GM21723 (cell line): ENCODE results near the gene VANGL1.
"Not testable (repeated sequence)": the region's sequence is repeated elsewhere in the genome, so short reads cannot be mapped to it uniquely, and the experiment has no call there.

Source experiments
- ATAC-seq: cut with Tn5 transposase; IDR thresholded peaks from one replicate; pipeline ENCODE4 v1.9.1; 2021; ENCODE audit warnings: mild to moderate bottlenecking, moderate library complexity; ENCODE audit not compliant: unreplicated experiment

VANGL1 gene

DNA sequence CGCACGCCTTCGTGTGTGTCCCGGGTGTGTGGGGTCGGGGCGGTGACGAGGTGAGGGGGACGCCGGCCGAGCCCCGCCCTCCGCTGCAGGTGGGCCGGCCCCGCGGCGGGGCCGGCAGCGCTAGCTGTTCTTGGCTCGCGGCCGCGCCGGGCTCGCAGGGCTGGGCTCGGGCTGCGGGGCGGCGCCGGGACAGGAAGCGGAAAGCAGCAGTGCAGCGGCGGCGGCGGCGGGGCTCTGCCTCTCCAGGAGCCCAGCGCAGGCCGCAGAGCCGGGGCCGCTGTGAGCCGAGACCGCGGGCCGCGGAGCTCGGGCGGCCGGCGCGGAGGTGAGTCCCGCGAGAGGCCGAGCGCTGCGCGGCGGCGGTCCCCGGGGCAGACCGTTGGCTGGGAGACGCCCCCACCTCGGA is at the start of gene VANGL1:
Gene VANGL1, plus strand, starts transcription at position 209 of the 406 bp plus-strand sequence. CDS start 9,444 bp downstream, outside the sequence.
- peak; percentile 65 for ATAC-seq

DNA sequence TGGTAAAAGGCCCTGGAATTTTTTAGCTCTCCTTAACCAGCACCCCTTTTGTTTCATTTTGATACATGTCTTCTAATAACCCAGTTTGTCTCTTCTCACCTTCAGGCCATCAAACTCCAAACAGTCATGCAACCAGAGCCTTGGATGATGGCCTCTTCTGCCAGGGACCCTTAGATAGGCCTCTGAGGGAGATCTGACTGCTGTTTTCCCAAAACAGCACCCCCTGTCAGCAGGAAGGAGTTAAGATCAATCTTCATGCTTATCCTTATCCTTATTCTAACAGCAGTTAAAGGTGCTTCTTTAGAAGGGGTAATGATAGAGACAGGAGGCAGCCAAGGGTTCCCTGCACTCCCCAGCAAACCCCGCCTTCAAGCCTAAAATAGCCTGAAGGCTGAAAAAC is 49.5 kb upstream of the VANGL1 start:
- ATAC-seq = no peak

DNA sequence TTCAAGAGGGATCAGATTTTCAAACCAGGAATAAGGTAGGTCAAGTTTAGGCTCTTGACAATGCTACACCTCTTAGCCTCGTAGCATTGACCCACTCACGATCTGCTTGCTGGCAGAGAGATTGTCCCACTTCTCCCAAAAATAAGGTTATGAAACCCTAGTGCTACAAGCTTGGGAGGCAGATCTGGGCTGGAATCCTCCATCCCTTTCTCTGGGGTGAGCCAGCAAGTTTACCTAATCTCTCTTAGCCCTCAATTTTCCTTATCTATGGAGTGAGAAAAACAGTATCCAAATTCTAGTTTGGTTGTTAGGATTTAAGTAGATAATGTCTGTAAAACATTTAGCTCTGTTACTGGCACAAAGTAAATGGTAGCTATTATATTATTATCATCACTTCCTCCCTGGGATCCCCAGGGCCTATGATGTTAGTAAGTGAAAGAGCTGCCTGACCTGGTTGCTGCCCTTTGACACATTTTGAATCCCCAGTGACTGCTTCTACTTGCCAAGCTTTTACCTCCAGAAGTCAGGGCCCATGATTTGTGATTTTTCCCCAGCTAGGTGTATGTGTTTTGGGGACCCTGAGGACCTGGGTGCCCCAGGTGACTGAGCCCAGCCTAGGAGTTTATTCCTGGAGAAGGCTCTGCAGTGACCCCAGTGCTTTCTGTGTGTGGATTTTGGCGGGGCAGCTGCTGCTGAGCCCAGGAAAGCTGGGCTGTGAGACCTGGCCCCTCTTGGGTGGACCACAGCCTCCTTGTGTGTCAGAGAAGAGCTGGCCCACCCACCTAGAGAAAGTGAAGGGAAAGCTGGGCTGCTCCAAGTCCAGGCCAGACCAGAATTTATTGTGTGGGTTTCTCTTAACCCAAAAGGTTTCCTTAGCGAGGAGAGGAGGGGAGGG is 48.2 kb upstream of the VANGL1 start:
- ATAC-seq = no peak

DNA sequence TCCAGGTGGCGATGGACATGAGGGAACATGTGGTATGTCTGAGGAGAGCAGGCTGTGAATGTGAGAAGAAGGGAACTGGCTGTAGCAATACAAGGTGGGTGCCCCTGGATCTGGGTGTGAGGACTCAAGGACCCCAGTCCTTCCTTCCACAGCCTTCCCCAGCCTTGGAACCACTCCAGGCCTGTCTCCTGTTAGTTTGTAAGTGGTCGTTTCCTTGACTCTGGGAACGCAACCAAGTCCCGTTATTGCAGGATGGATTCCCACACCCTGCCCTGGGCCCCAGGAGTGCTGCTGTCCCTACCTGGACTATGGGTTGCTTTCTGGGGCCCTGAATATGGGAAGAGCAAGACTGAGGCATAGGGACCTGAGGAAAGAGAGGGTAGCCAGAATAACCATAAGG is 47.2 kb upstream of the VANGL1 start:
- ATAC-seq = no peak

DNA sequence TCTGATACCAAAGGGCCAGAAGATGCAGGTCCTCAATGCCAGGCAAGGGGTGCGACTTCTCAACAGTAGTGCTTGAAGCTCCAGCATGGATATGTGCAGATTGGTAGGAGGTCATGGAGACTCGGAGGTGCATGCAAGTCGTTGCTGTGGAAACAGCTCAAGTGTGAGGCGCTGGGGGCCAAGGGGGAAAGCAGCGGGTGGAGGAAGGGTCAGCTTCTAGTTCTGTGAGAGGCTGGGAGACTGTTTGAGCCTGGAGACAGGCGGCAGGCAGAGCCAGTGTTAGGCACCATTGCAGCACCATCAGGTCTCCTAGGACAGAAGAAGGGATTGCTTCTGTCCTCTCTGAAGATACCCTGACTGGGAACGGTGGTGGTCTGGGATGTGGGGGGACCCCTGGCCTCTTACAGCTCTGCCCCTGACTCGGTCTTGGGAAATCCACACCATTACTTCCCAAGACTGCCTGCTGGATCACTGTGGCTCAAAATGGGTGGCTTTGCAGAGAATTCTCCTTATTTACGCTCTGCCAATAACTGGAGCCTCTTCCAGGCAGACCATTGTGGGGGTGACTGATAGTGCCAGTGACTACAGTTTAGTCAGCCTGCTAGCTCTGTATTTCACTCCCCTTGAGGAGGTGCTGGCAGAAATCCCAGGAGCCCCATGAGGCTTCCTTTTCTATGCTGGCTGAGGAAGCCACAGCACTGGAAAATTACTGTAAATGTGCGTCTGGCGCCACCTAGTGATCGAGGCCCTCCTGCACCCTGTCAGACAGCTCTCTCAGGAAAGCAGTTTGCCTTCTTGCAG is 46.3 kb upstream of the VANGL1 start:
- no peak for ATAC-seq

DNA sequence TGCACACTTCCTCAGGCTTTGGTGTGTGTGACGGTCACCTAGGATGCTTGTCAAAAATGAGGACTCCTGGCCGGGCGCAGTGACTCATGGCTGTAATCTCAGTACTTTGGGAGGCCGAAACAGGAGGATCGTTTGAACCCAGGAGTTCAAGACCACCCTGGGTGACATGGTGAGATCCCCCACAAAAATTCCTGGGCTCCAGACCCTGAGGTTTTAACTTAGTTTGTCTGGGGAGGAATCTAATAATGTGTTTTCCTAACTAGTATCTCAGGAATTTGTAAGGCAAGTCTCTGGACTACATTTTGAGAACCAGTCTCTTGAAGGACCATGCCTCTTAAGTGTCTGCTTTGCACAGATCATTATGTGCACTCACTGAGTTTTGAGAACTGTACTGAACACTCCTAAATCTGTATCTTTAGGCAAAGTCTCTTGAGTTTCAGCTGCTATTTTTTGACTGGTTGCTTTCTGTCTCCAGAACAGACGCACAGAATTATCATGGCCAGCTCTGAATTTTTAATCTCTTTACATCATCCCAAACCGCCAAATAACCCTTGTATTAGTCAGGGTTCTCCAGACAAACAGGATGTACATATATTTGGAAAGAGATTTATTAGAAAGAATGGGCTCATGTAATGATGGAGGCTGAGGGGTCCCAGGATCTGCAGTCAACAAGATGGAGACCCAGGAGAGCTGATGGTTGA is 45.5 kb upstream of the VANGL1 start:
- no peak for ATAC-seq

DNA sequence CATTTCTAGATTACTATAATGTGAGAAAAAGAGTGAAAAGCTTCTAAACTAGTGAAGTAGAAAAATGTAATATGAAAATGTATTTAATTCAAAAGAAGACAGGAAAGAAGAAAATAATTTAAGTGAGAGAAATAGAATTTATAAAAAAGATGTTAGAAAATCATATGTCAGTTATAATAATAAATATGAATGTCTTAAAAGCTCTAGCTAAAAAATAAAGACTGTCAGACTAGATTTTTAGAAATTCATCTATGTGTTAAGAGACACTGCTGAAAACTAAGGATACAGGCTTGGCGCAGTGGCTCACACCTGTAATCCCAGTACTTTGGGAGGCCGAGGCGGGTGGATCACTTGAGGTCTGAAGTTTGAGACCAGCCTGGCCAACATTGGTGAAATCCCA is 37.3 kb upstream of the VANGL1 start:
- ATAC-seq = no peak

DNA sequence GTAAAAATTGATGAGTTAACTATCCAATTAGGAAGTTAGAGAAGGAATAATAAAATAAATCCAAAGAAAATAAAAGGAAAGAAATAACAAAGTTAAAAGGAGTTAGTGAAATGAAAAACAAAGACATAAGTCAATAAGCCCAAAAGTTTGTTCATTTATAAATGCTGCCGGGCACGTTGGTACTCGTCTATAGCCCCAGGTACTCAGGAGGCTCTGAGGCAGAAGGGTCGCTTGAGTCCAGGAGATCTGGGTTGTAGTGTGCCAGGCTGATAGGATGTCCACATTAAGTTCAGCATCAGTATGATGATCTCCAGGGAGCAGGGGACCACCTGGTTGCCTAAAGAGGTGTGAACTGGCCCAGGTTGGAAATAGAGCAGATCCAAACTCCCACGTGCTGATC is 35.5 kb upstream of the VANGL1 start:
- no peak for ATAC-seq

DNA sequence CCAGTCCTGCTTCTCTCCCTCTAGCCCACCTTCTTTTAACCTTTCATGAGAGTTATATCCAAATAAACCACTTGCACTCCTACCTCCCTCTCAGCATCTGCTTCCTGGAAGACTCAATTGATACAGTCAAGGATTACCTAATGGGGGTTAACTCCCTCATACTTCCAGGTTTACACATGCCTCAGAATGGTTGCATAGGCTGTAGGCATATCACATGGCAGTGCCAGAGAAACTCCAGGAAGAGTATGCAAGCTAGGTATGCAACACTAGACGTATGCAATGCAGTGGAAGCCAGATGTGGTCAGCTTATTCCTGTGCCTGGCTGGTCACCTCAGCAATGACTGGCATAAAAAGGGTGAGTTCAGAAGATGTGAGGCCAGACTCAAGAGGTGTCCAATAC is 32.7 kb upstream of the VANGL1 start:
- ATAC-seq = no peak

DNA sequence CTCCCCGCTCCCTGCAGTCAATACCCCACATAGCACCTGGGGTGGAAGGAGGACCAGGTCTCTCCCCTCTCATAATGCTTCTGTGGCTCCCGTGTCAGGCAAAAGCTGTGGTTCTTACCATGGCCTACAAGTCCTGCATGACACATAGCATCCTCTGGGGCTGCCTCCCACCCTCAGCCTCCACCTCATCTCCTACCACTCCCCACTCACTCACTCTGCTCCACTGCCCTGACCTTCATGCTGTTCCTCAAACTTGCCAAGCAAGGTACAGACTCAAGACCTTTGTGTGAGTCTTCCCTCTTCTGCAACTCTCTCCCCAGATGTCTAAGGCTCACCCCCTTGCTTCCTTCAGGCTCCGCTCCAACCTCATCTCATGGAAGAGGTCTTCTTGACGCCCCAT is 28.0 kb upstream of the VANGL1 start:
- no peak for ATAC-seq

DNA sequence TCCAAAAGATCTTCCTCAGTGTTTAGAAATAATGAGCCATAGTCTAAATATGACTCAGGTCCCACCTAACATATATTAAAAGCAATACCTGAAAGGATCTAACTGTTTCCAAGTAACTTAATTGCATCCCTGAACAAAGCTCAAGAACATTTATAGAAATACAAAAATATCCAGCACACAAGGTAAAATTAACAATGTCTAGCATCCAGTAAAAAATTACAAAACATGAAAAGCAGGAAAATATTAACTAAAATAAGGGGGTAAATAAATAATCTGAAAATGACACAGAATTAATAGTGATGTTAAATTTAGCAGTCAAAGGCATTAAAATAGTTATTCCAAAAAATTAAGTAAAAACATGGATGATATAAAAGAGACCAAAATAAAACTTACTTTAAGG is 21.3 kb upstream of the VANGL1 start:
- no peak for ATAC-seq

DNA sequence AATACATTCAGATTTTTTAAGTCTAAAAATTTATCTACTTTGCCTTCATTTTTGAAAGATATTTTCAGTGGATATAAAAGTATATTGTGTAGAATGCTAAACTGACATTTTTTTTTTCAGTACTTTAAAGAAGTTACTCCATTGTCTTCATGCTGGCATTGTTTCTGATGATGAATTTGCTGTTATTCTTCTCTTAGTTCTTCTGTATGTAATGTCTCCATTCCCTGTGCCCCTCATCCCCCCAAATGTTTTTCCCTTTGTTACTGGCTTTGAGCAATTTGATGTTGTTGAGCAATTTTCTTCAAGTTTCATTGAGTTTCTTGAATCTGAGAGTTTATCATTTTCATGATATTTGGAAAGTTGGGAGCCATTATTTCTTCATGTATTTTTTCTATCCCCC is 20.8 kb upstream of the VANGL1 start:
- no peak for ATAC-seq

DNA sequence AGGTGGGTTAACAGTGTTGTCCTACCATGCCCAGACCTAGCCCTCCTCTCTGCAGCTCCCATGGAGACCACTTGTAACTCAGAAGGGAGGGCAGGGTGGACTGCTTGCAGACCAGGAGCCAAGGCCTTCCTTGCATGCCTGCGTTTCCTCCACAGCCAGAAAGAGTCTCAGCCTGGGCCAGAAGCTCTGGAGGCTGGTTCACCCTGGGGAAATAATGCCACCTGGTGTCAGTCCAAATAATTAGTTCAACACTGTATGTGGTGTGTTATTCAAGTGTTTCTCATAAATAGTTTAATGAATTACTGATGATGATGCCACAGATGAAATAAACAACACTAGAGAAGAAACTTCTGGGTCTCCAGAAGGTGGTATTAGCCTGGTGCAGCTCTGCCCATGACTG is 16.9 kb upstream of the VANGL1 start:
- ATAC-seq = no peak

DNA sequence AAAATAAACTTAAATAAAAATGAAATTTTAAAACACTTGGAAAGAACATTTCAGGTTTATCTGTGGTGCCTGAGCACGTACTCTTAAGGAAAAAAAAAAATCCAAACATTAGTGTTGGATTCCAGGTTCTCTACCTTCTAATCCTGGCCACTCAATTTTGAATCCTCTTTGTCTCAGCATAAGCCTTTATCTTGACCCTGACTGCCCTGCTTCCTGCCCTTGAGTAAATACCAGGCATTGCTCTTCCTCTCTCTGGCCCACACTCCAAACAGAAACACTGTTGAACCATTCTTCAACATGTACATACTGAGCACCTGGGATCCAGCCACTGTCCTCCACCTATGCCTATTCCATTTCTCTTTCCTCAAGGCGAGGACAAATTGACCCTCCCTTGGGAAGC is 11.4 kb upstream of the VANGL1 start:
- ATAC-seq = no peak

DNA sequence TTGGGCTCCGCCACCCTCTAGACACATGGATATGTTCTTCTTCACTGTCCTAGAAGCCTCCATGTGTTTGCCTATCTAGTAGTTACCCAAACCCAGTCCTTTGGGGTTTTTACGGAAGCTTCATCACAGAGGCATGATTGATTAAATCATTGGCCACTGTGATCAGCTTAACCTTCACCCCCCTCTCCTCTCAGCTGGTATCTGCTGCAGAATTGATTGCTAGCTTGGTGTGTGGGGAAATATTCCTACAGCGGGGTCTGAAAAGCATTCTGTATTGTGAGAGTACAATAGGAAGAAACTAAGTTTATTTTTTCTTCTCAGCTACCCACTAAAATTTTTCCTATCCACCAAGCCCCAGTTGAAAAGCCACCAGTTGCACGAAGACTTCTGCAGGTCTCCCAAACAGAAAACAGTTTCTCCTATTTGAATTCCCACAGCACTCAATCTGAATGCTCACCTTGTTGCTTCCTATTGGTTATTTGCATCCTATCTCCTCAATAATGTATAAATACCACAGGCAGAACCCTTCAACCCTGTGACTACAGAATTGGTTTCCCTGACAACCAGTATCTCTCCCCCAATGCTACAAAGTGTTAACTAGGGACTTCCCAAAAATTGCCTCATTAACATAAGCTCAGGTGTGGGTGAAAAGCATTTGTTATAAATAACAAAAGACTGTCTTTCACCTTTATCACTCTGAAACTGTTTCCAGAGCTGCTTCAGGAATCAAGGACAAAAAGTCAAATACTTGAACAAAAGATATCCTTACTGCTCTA is 9.3 kb upstream of the VANGL1 start:
- no peak for ATAC-seq

DNA sequence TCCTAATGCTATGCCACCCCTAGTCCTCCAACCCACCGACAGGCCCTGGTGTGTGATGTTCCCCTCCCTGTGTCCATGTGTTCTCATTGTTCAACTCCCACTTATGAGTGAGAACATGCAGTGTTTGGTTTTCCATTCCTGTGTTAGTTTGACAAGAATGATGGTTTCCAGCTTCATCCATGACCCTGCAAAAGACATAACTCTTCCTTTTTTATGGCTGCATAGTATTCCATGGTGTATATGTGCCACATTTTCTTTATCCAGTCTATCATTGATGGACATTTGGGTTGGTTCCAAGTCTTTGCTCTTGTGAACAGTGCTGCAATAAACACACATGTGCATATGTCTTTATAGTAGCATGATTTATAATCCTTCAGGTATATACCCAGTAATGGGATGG is 8.2 kb upstream of the VANGL1 start:
- ATAC-seq = not testable (repeated sequence)

DNA sequence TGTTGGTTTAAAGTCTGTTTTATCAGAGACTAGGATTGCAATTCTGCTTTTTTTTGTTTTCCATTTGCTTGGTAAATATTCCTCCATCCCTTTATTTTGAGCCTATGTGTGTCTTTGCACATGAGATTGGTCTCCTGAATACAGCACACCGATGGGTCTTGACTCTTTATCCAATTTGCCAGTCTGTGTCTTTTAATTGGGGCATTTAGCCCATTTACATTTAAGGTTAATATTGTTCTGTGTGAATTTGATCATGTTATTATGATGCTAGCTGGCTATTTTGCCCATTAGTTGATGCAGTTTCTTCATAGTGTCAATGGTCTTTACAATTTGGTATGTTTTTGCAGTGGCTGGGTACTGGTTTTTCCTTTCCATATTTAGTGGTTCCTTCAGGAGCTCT is 4.5 kb upstream of the VANGL1 start:
- not testable (repeated sequence) for ATAC-seq

DNA sequence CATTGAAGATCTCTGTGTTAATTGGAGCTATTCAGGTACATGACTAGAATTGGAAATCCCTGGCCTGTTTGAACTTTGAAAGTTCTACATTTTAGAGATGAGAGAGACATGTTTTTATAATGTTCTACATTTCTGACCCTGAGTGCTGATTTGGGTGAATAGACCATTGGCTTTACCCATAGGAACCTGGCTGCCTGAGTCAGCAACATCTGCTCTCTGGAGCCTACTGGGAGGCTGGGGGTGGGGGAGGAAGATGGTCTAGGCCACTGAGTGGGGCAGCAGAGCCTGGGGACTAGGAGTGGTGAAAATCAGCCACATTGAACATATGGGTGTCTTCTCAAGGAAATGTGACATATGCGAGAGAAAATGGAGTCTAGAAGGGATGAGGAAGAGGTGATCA is 1.4 kb upstream of the VANGL1 start:
- no peak for ATAC-seq

DNA sequence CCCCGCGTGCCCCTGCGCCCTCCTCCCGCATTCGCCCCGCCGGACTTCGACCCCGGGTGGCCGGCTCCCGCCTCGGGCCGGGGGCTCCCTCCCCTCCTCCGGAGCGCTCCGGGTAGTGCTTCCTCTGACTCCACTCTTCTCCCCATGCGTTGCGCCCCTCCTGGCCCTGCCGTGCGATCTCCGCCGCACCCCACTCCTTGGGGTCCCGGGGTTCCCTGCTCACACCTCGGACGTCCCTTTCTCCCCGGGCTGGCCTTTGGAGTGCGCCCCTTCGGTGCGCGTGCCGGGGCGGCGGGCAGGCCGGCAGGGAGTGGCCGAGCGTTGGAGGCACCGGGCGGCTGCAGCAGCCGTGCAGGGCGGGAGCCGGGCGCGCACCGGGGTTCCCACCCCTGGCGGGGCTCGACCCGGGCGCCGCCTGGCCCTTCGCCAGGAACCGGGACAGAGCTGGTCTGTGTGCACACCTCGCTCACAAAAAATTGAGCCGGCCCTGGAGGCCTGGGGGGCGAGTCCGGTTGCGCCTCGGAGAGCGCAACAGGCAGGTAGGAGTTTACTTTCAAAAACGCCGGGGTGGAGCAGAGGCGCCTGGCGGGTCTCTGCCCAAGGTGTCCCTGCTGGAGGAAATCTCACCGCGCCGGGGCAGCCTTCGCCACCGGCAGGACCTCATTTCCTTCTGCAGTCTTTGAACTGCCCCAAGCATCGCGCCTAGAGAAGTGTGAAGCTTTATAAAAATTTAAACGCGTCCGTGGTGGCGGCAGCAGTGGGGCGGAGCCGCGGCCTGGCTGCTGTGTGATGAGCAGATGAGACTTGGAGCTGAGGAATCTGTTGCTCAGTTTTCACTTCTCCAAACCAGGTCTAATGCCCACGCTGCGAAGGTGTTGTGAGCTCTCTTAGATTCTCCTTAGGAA is 650 bp downstream of the VANGL1 start:
- peak; percentile 70 for ATAC-seq

DNA sequence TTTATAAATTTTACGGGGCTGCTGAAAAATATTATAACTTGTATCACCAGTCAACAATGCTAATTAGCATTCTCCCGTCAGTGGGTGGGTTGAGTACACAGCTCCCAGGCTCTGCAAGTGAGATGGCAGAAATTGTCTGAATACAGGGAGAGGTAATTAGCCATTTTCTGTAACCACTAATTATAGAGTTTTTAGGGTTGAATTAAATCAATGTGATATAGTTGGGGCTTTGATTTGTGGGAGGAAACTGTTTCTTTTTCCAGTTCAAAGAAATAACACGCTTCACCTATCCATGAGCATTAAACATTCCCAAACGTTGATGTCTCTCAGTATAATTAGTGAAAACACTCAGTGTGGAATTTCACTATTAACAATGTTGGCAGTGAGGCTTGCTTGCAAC is 1.5 kb downstream of the VANGL1 start:
- ATAC-seq = no peak
